T-helper 1 cell (primary cell): ENCODE data around the gene RASSF3.
"Not testable (repeated sequence)": the region's sequence is repeated elsewhere in the genome, so short reads cannot be mapped to it uniquely, and the experiment has no call there.

ENCODE experiments used
- DNase-seq, 5 donors: peaks; one replicate each; pipeline ENCODE4 v3.0.0-alpha.2; 2012 to 2020

Gene RASSF3

DNA sequence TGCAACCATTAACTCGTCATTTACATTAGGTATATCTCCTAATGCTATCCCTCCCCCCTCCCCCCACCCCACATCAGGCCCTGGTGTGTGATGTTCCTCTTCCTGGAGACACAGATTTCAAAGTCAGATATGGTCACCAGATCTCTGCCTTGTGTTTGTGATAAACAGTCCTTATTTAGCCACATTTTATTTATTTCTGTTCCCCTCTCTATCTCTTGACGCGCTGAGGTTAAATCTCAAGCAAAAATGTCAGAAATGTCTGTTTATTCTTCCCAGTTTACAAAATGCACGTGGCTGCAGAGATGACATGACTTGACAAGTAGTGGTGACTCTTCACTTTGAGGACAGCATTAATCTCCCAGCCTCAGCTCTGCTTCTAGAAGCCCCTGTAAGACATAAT is 11.5 kb upstream of the RASSF3 start:
- DNase-seq: peak in 1 of 5 donors; percentile 7

DNA sequence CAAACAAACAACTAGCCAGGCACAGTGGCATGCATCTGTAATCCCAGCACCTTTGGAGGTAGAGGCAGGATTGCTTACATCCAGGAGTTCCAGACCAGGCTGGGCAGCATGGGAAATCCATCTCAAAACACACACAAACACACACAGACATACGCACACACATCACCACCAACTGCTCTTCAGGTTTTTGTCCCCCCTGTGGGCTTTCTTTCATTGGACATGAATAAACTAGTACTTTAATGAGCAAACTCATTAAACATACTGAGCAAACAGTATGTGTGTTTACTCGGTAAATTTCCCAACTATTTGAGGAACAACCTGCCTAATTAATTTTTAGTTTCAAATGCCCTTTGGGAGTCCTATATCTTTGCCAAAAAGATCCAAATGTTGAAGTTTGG is 10.1 kb upstream of the RASSF3 start:
- no peak for DNase-seq

DNA sequence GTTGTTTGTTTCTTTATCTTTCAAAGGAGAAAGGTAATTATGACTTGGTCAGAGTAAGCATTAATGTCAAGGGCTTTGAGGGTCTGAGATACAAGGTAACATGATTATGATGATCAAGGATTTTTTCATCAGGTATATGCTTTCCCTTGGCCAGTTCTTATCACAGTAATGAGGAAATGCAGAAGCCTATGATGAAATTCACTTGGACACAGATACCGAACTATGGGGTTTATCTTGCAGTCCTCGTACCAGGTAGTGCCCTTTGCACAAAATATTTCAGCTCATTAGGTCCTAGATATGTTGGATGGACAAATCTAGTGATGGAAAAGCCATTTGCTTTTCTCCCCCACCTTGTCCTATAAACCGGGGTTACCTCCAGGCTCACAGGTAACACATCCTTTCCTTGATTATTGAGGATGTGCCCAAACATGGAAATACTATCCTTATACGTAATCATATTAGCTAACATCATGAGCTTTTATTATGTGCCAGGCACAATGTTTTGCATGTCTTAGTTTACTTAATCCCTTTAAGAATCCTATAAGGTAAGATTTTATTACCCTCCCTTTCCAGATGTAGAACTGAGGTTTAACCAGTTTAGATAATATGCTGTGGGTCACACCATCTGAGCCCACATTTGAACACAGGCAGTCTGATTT is 7.0 kb upstream of the RASSF3 start:
- DNase-seq: no peak

DNA sequence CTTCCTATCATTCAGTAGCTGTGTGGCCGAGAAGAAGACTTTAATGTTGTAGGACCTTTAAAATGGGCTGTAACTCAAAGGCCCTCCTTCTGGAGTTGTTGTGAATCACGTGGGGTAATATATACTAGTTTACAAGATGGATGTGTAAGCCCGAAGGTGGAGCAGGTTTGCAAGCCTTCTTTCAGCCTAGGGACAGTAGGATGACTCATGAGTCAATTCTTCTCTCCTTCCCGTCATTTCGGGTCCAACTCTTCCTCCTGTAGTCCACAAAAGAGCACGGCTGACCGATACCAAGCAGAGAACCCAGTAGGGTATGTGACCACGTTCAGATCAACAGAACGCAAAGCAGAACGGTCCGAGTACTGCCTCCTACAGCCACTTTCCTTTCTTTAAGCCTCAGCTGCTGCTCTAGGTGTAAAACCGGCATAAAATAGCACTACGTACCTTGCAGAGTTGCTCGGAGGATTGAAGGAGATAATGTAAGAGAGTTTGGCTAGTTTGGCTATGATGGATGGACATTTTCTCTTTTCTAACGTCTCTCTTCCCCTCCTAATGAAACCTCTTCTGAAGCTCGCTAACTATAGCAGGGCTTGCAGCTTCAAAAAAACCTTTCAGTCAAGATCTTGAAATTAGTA is 1.3 kb upstream of the RASSF3 start:
- peak in 3 of 5 donors; percentile 25 to 66 (median 45) for DNase-seq

DNA sequence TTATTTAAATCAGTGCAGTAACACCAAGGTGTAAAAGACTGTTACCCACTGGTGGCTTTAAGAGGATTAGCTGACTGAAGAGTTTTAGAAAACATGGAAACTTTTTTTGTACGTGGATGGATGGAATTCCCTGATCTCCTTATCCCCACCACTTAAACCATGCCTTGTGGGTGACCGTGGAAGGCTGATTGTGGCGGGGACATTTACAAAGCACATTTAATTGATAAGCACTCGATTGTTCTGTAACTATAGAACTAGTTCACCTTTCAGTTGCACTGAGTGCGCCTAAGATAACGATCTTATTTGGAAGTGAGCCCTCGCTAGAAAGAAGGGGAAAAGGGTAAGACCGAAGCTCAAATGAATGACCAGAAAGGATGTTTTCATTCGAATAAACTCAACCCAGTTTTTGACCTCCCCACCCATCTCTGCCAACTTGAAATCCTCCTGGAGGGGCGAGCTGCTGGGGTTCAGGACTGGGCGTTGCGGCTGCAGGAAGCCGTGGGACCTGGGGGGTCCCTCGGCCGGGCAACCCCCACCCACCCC is 688 bp upstream of the RASSF3 start:
- no peak for DNase-seq

DNA sequence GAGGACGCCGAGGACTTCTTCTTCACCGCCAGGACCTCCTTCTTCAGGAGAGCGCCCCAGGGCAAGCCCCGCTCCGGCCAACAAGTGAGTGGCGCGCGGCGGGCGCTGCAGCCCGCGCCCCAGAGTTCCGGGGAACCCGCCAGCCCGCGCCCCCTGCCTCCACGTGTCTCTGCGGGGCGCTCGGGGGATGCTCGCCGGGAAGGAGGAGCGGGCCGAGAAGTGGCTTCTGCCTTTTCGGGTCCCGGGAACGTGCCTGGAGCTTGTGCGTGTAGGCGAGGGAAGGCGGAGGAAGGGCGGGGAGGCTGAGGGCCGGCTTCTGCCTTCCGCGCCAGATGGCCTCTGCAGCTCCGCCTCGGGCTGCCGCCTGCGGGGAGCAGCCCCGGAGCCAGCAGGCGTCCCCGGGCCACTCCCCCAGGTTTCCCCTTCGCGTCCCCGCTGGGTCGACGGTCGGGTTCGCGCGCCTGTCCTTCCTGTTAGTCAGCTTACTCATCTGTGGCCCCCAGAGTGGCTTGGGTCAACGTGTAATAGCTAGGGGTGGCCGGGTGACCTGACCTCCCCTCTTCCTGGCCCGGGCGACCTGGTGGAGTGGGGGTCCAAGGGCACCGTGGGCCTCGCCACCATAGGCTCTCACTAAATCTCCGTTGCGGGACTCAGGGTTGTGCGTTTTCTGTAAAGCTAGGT is 505 bp downstream of the RASSF3 start:
- peak; percentile 43 to 80 (median 60) for DNase-seq

DNA sequence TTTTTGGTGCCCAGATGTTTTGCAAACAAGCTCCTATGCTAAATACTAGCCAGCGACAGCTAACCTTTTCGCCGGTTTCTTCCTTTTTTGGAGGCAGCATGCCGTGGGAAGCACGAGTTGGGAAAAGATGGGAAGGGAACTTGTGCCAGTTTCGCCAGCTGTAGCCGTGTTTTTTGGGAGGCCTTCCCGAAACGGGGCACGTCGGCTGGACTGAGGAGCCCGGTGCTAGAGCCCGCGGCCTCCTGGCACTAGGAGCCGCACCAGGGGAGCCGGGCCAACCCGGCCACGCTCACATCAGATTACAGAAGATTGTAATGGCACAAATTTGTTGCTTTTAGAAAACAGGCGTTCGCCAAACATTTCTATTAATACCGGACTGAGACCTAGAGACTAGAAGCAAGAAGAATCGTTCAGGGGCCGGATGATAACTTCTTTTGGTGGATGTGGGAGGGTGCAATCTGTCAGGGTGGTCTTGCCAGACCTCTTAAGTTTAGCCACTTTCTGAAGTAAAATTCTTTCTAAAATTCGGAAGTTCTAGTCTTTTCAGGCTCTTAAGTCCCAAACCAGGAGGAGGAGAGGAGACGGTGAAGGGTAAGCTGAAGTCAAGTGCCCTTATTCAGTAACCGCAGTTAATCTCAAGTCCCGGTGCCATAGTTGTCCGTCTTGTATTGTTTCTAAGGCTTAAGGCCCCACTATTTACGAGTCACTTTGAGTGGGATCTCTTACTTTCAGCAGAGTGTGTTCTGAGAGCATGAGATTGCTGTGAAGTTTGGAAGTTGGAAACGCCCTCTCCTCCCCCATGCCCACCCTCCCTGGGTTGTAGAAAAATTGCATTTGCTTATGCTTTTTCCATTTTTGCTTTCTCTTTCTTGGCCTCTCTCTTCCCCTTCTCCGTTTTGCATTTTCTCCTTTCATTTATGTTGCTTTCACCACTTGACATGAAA is 1.3 kb downstream of the RASSF3 start:
- peak in 1 of 5 donors; percentile 25 for DNase-seq

DNA sequence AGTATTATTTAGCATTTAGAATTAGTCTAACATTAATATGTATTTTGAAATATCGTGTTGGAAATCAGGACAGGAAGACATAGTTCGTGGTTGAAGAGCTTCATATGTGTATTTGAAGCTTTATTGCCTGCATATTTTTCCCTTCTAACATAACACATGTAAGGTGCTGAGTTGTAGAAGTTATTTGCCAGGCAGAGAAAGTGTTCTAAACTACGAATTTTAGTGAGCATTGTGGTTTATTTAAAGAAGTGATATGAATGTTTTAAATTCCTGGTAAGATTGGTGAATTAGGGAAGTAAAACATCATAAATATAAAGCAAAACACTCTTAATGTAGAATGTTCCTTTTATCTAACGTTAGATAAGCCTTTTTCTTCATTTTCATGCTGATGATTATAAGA is 2.5 kb downstream of the RASSF3 start:
- DNase-seq: no peak

DNA sequence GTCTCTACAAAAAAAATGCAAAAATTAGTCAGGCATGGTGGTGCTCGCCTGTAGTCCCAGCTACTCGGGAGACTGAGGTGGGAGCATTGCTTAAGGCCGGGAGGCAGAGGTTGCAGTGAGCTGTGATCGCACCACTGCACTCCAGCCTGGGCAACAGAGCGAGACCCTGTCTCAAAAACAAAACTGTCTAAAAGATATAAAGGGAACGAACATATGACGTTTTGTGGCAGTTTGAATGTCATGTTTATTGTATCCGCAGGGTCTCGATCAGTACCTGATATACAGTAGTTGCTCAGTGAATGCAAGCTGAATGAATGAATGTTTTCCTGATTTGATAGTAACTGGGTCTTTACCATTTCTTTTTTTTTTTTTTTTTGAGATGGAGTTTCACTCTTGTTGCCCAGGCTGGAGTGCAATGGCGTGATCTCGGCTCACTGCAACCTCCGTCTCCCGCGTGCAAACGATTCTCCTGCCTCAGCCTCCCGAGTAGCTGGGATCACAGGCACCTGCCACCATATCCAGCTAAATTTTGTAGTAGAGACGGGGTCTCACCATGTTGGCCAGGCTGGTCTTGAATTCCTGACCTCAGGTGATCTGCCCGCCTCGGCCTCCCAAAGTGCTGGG is 3.6 kb downstream of the RASSF3 start:
- not testable (repeated sequence) for DNase-seq

DNA sequence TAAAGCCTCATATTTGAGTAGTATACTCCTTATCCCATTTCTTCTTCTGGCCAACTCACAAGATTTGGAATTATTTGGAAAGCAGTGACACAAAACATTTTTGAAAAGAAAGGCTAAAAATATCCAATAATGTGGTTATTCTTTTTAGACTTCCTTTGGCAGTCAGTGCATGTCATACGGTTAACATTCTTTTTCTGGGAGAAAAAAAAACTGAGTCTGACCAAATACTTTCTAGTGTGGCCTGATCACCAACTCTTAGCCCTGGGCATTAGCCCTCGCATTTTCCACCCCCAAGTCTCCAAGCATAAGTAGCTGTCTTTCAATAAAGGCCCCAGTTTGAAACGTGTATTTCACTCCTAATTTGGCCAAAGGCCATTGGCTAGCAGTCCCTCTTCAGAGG is 5.9 kb downstream of the RASSF3 start:
- DNase-seq: no peak

DNA sequence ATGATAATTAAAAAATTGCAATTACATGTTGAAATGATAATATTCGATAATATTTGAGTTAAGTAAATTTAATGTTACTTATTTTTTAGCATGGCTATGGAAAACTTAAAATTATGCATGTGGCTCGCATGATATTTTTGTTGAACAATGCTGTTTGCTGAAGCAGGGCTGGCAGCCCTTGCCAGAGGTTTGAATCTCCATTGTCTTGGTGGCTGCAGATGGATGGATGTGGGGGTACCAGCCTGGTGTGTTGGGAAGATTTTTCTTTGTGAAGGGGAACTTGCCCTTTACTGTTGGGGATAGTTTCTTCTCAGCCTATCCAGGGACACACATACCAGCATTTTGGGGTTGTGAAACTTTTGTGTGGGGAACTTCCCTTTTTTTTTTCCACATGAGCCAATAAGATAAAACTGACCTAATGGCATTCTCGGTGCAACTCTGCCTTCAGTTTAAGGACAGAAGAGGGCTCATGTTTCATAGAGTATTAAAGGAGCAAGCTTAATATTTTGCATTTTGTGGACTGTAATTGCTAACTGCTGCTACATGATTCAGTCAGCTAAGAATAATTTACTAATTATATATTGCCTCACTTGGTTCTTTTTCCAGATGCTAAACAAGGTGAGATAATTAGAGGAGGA is 8.8 kb downstream of the RASSF3 start:
- DNase-seq: no peak

DNA sequence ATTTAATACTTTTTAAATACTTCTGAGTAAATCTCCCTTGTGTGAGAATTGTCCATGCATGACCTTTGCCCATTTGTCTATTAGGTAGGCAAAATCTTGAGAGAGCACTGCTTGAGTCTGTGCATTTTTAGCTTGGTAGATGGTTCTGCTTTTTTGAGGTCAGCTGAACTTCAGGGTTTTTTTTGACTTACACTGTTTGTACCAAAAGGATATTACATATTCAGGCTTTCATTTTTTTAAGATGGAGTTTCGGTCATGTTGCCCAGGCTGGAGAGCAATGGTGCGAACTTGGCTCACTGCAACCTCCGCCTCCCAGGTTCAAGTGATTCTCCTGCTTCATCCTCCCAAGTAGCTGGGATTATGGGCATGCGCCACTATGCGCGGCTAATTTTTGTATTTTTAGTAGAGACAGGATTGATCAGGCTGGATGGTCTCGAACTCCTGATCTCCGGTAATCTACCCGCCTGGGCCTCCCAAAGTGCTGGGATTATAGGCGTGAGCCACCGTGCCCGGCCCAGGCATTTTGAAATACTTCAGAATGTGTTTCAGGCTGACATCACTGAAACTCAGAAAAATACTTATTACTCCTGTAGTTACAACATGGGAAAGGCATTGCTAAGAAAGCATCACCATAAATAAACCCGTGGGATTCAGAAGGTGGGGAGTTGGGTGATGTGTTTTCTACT is 11.1 kb downstream of the RASSF3 start:
- no peak for DNase-seq

DNA sequence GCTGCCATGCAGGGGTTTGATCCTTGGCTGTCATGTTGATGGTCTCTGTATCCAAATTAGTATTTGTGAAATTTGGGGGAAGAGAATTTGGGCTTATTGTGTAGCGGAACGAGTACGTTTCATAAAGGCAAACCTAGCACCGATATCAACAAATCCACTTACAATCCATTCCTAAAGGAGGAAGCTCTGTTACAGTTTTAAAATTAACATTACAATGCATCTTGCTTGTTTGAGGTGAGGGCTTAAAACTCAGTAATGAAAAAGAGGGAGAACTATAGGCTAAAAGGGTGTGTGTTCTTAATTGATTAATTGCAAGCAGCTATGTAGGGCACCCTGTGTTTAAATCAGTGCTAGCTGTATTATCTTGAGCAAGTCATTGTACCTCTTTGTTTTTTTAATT is 13.7 kb downstream of the RASSF3 start:
- no peak for DNase-seq

DNA sequence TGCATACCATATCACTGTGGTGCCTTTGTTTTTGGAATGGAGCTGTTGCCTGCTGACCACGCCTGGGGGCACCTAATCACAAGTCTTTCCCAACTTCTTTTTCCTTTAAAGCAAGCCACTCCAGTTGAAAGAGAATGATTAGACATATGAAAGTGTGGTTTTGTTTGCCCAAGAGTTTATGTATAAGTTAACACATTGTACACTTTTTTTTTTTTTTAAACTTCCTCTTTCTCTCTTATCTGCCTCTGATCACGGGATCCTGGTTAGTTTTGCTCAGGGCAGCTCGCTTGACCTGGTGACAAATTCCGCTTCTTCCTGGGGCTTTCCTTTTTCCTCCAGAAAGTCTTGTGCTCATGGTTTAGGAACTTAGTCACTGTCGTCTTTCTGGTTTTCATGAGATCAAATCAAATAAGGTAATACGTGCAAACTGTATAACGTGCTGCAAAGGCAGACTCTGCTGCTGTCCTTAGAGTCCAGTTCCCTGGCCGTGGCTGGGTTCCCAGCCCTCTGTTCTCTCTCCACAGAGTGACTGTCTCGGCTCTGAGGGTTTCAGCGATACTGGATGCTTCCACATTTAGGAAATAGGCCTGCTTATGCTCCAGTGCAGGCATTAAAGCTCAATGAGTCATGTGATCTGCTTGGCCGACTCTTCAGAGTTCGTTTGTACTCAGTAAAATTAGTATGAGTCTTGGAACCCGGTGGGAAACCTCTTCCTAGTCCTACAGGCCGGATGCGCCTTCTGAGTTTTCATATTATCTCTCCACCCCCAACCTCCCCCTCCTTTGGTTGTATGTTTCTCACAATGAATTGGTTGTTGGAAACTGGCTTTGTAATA is 15.2 kb downstream of the RASSF3 start:
- DNase-seq: peak in 1 of 5 donors; percentile 22

DNA sequence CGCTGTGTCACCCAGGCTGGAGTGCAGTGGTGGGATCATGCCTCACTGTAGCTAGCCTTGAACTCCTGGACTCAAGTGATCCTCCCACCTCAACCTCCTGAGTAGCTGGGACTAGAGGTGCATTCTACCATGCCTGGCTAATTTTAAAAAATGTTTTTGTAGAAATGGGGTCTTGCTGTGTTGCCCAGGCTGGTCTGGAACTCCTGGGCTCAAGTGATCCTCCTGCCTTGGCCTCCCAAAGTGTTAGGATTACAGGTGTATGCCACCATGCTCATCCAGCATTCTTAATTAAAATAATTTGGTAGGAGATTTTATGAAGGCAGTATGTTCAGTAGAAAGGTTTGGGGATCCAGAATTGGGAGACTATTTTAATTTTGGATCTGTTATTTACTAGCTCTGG is 16.3 kb downstream of the RASSF3 start:
- DNase-seq: not testable (repeated sequence)

DNA sequence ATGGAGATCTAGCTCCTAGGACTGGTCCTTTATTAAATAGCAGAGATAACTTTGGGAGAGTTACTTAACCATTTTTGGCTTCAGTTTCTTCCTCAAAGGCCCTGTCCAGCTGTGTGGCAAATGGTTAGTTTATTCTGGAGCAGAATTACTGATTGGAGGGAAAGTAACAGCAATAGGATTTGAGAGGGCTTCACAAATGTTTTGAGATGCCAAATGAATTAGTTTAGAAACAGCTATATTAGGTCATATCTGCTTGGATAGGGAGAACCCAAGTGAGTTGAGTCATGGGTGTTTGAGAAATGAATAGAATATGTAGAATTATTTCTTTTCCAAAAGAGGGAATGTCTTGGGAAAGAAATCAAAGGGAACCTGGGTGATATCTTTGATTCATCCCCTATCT is 17.5 kb downstream of the RASSF3 start:
- DNase-seq: no peak

DNA sequence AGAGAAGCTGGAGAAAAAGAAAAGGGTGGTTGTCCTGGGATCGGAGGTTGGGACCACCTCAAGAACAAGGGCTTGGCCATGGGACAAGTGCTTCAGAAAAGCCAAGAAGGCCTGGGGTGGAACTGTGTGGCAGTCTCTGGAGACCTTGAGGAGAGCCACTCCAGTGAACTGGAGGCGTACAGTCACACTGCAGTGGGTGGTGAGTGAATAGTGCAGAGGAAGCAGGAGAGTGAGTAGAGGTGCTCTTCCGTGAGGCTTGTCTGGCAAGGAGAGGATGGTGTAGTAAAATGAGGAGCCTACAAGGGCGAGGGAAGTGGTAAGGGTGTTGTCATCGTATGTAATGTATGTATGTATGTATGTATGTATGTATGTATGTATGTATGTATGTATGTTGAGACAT is 20.9 kb downstream of the RASSF3 start:
- no peak for DNase-seq

DNA sequence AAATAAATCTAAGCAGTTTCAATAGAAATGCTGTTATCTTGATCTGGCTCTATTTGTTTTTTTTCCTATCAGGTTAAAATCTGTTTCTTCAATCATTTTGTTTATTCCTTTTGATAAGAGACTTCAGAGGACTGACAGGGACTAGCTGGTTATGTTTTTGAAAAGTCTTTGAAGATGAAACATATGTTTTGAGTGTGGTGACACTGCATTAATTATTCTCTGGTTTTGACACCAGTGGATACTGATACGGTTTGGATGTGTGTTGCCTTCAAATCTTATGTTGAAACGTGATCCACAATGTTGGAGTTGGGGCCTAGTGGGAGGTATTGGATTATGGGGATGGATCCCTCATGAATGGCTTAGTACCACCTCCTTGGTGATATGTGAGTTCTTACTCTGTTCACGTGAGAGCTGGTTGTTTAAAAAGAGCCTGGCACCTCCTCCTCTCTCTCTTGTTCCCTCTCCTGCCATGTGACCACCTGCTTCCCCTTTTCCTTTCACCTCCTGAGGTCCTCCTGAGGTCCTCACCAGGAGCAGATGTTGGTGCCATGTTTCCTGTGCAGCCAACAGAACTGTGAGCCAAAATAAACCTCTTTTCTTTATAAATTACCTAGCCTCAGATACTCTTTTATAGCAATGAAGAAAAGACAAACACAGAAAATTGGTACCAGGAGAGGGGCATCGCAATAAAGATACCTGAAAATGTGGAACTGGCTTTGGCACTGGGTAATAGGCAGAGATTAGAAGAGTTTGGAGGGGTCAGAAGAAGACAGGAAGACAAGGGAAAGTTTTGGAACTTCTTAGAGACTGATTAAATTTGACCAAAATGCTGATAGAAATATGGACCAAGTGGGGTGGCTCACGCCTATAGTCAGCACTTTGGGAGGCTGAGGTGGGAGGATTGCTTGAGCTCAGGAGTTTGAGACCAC is 23.0 kb downstream of the RASSF3 start:
- no peak for DNase-seq

DNA sequence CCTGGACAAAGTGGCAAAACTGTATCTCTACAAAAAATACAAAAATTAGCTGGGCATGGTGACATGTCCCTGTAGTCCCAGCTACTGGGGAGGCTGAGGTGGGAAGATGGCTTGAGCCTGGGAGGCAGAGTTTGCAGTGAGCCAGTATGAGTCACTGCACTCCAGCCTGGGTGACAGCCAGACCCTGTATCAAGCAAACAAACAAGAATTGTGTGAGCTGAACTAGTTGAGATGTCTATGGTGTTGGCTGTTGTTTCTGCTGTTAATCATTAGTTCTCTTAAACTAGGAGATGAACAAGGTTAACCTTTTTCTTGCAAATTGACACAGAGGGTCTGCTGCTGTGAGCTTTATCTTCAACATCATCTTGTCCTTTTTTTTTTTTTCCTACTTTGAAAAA is 23.6 kb downstream of the RASSF3 start:
- DNase-seq: no peak
